CD14-positive monocyte (primary cell): Measurements from ENCODE around the gene KCNT2. TPM values are rescaled to one million over a fixed set of nuclear protein-coding genes. Genes with fewer than 3 reads are reported as not detected.

Experiments
- DNase-seq, 3 donors: peaks; one replicate each; pipeline ENCODE4 v3.0.0-alpha.2; 2011 to 2022
- H2AFZ ChIP-seq: 2 replicates; pipeline ENCODE4 v1.6.0; 2012; ENCODE audit warnings: mild to moderate bottlenecking, low read depth, low read length, inconsistent platforms; ENCODE audit not compliant: insufficient read depth, poor library complexity, severe bottlenecking
- H3K27ac ChIP-seq, 2 donors: 1 replicate in 1 of 2; 2 replicates in 1 of 2; pipeline ENCODE4 v1.5.1; 2012 to 2013; ENCODE audit warnings: low read length in 2 of 2, control low read depth in 1 of 2, inconsistent platforms in 1 of 2, low read depth in 1 of 2, mild to moderate bottlenecking in 1 of 2
- H3K27me3 ChIP-seq, 2 donors: one replicate each; pipeline versions ENCODE4 v1.6.0 to v1.6.1; 2011 to 2013; ENCODE audit warnings: low read length in 2 of 2; ENCODE audit not compliant: control insufficient read depth in 2 of 2, insufficient read depth in 2 of 2
- H3K36me3 ChIP-seq, 2 donors: replicated peaks in 1 of 2; 1 replicate in 1 of 2; 2 replicates in 1 of 2; pipeline versions ENCODE4 v1.5.1 to v1.6.1; 2012 to 2013; ENCODE audit warnings: low read length in 2 of 2, control low read depth in 1 of 2, inconsistent platforms in 1 of 2, mild to moderate bottlenecking in 1 of 2; ENCODE audit not compliant: insufficient read depth in 2 of 2, control insufficient read depth in 1 of 2
- H3K4me1 ChIP-seq, 2 donors: 1 replicate in 1 of 2; 2 replicates in 1 of 2; pipeline versions ENCODE4 v1.5.1 to v1.6.1; 2012 to 2013; ENCODE audit warnings: low read length in 2 of 2, control low read depth in 1 of 2, inconsistent platforms in 1 of 2, mild to moderate bottlenecking in 1 of 2, moderate library complexity in 1 of 2; ENCODE audit not compliant: insufficient read depth in 2 of 2, control insufficient read depth in 1 of 2
- H3K4me2 ChIP-seq: replicated peaks from 2 replicates; pipeline ENCODE3; 2012; ENCODE audit warnings: low read length, moderate library complexity, mild to moderate bottlenecking; ENCODE audit not compliant: poor library complexity, severe bottlenecking; ENCODE audit errors: extremely low read depth
- H3K4me3 ChIP-seq, 3 experiments: fragments of 200-600 bp in 1 of 3; sonication (generic) in 1 of 3; replicated peaks in 1 of 3; 1 replicate in 2 of 3; 2 replicates in 1 of 3; pipeline ENCODE4 v1.5.1; 2011 to 2013; ENCODE audit warnings: low read length in 3 of 3, mild to moderate bottlenecking in 3 of 3, control low read depth in 2 of 3, low read depth in 2 of 3, inconsistent platforms in 1 of 3, moderate library complexity in 1 of 3
- H3K79me2 ChIP-seq: 2 replicates; pipeline ENCODE4 v1.6.0; 2012; ENCODE audit warnings: mild to moderate bottlenecking, control low read depth, inconsistent platforms, low read length, moderate library complexity; ENCODE audit not compliant: insufficient read depth
- H3K9ac ChIP-seq: 2 replicates; pipeline ENCODE4 v1.6.0; 2017; ENCODE audit warnings: low read length, mild to moderate bottlenecking; ENCODE audit not compliant: insufficient read depth, poor library complexity, severe bottlenecking
- H3K9me3 ChIP-seq, 2 donors: replicated peaks in 1 of 2; 1 replicate in 1 of 2; 2 replicates in 1 of 2; pipeline versions ENCODE4 v1.5.1 to v1.6.1; 2012 to 2013; ENCODE audit warnings: low read length in 2 of 2, control low read depth in 1 of 2; ENCODE audit not compliant: control insufficient read depth in 1 of 2, insufficient read depth in 1 of 2
- H4K20me1 ChIP-seq: 2 replicates; pipeline ENCODE4 v1.6.0; 2012; ENCODE audit warnings: mild to moderate bottlenecking, low read length, control low read depth, moderate library complexity; ENCODE audit not compliant: insufficient read depth
- H3K27ac Mint-ChIP-seq, 7 donors: one replicate each; pipeline ENCODE4 v1.8.0; 2020; ENCODE audit warnings: mild to moderate bottlenecking in 7 of 7, mixed read lengths in 7 of 7, moderate library complexity in 6 of 7, inconsistent platforms in 2 of 7
- H3K27me3 Mint-ChIP-seq, 3 donors: one replicate each; pipeline ENCODE4 v1.8.0; 2021 to 2022; ENCODE audit warnings: low read depth in 3 of 3, mild to moderate bottlenecking in 3 of 3, mixed read lengths in 3 of 3, moderate library complexity in 3 of 3, inconsistent platforms in 1 of 3
- H3K36me3 Mint-ChIP-seq, 2 donors: one replicate each; pipeline ENCODE4 v1.8.0; 2020; ENCODE audit warnings: mixed read lengths in 2 of 2, inconsistent platforms in 1 of 2, mild to moderate bottlenecking in 1 of 2
- H3K4me1 Mint-ChIP-seq: one replicate; pipeline ENCODE4 v1.8.0; 2020; ENCODE audit warnings: mild to moderate bottlenecking, mixed read lengths
- H3K4me3 Mint-ChIP-seq, 2 donors: one replicate each; pipeline ENCODE4 v1.8.0; 2020; ENCODE audit warnings: mild to moderate bottlenecking in 2 of 2, mixed read lengths in 2 of 2, moderate library complexity in 1 of 2
- H3K9me3 Mint-ChIP-seq, 7 donors: one replicate each; pipeline ENCODE4 v1.8.0; 2020 to 2022; ENCODE audit warnings: mixed read lengths in 7 of 7, mild to moderate bottlenecking in 6 of 7, moderate library complexity in 6 of 7, inconsistent platforms in 2 of 7
- CTCF ChIP-seq: fragments of 200-600 bp; IDR thresholded peaks from one replicate; pipeline ENCODE4 v1.8.0; 2022; ENCODE audit warnings: antibody characterized with exemption, mild to moderate bottlenecking
- WGBS: methylation state at CpG from one replicate; pipeline ENCODE4 v1.1.5; 2013; ENCODE audit warnings: missing lambda C conversion rate; ENCODE audit not compliant: insufficient coverage; 5-methylcytosine and 5-hydroxymethylcytosine counted together
- intact Hi-C, 2 donors: fragments of 100-400 bp; cut with micrococcal nuclease; formaldehyde crosslinking; loops; one replicate each; pipeline versions ENCODE4 v1.15.0 to v1.15.1; 2023
- polyA plus RNA-seq, 3 donors: library from polyadenylated mRNA; depleted of rRNA in 1 of 3; unstranded in 2 of 3; stranded (reverse) in 1 of 3; fragments of 300-500 nt in 2 of 3; fragments of >200 nt in 1 of 3; fragmentation: Illumina TruSeq in 2 of 3; gene quantifications; 1 replicate in 2 of 3; 2 replicates in 1 of 3; pipeline ENCODE4 v1.2.3, GENCODE V29; 2012 to 2021

The KCNT2 gene
- polyA plus RNA-seq, 3 donors, result not detected

DNA sequence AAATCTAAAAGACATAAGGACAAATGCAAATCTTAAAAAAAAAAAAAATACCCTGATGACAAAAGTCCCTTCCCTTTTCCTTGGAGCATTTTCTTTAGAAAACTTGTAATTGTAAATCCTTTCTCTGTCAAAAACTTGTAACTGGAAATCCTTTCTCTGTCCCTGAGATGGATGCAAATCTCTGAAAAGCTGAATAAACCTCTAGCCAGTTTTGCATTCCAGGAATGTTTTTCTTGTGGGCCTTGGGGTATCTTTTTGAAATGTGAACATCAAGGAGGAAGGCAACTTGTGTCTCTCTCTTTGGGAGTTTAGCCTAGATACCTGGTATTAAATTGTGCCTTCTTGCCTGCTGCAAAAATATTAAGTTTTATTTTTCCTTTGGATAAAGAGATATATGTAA is 305.3 kb downstream of the KCNT2 start:
- no peak overlapping the region for H3K27ac Mint-ChIP-seq
- no peak overlapping the region for H3K4me3 Mint-ChIP-seq
- no peaks in the 10 kb centered on the region for H3K36me3 Mint-ChIP-seq
- H3K4me2 ChIP-seq, result no peak overlapping the region
- no peaks in the 10 kb centered on the region for H3K79me2 ChIP-seq
- no peaks in the 10 kb centered on the region for H3K9me3 ChIP-seq
- H3K27me3 ChIP-seq, result no peaks in the 10 kb centered on the region
- DNase-seq, result no peak
- no peaks in the 10 kb centered on the region for H3K27me3 Mint-ChIP-seq
- H3K4me3 ChIP-seq, result no peak overlapping the region
- no peak overlapping the region for H3K9ac ChIP-seq
- intact Hi-C loops, result no loop called here
- no peaks in the 10 kb centered on the region for H3K4me1 Mint-ChIP-seq
- H3K36me3 ChIP-seq, result no peaks in the 10 kb centered on the region
- H3K9me3 Mint-ChIP-seq, result peaks cover 0 to 3% (median 0%) of the 10 kb centered on the region in 7 donors
- no peaks in the 10 kb centered on the region for H4K20me1 ChIP-seq
- H3K27ac ChIP-seq, result no peak overlapping the region
- no peak overlapping the region for H2AFZ ChIP-seq
- TF ChIP-seq CTCF, result no peak
- H3K4me1 ChIP-seq, result no peaks in the 10 kb centered on the region

DNA sequence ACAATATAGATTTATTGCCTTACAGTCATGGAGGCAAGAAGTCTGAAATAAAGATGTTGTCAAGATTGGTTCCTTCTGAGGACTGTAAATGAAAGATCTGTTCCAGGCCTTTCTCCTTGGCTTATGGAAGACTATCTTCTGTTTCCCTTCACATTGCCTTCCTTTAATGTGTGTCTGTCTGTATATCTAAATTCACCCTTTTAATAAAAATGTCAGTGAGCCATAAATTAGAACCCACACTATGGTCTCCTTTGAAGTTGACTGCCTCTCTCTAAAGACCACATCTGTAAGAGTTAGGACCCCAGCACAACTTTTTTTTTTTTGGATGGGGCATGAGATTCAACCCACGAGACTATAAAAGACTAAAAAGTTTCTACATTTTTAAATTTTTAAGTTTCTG is 305.8 kb downstream of the KCNT2 start:
- H3K27ac Mint-ChIP-seq, result no peak overlapping the region
- Histone ChIP-seq H3K27me3 (no peaks in the 10 kb centered on the region), H4K20me1 (no peaks in the 10 kb centered on the region), H2AFZ (no peak overlapping the region), H3K4me3 (no peak overlapping the region), H3K9ac (no peak overlapping the region), H3K4me2 (no peak overlapping the region), H3K9me3 (no peaks in the 10 kb centered on the region), H3K36me3 (no peaks in the 10 kb centered on the region), H3K79me2 (no peaks in the 10 kb centered on the region), H3K4me1 (no peaks in the 10 kb centered on the region), H3K27ac (no peak overlapping the region)
- intact Hi-C loops, result no loop called here
- no peaks in the 10 kb centered on the region for H3K4me1 Mint-ChIP-seq
- no peaks in the 10 kb centered on the region for H3K27me3 Mint-ChIP-seq
- peaks cover 0 to 3% (median 0%) of the 10 kb centered on the region in 7 donors for H3K9me3 Mint-ChIP-seq
- H3K4me3 Mint-ChIP-seq, result no peak overlapping the region
- no peaks in the 10 kb centered on the region for H3K36me3 Mint-ChIP-seq
- WGBS, result no CpG with 5 or more reads among the region's 1 CpG
- TF ChIP-seq CTCF, result no peak
- DNase-seq, result no peak
